Stimulated activated CD4-positive, alpha-beta T cell treated with anti-CD3 and anti-CD28 coated beads, Interleukin-2, amount 100 ng/mL, for 4 hours (primary cell): ENCODE measurements around the gene RPL13A.

ENCODE experiments used
- DNase-seq: peaks from one replicate; pipeline ENCODE4 v3.0.0-alpha.2; 2020; ENCODE audit warnings: low read depth

Gene RPL13A

DNA sequence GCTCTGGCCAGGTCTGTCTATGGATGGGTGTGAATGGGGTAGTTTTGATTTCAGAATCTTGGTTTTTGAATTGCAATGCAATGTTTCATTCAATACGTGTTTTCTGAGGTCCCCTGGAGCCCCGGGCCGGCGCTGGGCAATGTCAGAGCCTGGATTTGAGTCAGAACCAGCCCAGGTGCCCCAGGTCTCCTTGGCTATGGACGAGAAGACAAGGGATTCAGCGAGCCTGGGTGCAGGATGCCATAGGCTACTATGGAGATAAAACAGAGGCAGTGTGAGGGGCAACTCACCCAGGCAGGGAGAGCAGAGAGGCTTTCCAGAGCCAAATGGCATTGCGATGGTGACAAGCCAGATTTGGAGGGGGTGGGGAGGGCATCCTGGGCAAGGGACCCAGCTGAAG is 1.2 kb upstream of the RPL13A start:
- DNase-seq = no peak

DNA sequence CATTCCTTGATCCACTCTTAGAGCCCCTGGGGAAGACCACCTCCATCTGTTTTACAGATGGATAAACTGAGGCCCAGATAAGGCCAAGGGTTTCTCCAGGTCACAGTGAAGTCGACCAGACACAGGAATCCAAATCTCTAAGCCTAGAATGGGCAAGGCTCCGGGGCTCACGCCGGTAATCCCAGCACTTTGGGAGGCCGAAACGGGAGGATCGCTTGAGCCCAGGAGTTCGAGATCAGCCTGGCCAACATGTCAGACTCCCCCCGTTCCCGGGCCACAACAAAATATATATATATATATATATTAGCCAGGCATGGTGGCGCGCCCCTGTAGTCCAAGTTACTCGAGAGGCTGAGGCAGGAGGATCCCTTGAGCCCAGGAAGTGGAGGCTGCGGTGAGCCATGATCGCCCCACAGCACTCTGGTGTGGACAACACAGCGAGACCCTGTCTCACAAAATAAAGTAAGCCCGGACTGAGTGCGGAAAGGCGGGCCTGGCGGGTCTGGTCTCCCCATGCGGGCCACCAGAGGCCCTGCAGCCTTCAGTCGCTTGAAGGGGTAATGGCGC is 615 bp upstream of the RPL13A start:
- no peak for DNase-seq

DNA sequence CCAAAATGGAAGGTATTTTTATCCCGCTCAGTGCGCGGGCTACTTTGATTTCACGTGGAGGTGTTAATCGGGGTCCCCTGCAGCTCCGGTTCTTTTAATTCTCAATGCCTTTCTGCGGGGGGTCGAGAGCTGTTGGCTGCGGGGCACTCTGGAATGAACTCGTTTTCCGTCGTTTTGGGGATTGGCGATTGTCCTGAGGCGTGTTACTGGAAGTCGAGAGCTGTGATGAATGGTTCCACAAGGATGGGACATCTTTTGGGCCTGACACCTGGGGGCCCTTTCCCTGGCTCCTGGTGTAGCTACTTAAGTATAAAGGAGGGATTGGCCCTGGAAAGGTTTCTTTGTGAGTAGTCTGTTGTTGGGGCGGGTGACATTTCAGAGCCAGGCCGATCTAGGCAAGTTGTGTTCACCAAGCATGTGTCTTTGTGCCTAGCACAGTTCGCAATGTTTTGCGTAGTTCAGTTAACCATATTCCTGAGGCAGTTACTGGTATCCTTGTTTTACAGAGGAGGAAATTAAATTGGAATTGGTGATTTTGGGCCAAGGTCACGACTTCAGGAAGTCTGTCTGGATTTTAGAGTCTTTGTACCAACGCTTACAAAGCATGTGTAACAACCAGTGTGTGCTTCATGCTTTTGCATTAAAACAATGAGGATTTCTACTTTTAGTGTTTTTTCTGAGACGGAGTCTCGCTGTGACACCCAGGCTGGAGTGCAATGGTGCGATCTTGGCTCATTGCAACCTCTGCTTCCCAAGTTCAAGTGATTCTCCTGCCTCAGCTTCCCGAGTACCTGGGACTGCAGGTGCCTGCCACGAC is 846 bp downstream of the RPL13A start:
- DNase-seq = no peak

DNA sequence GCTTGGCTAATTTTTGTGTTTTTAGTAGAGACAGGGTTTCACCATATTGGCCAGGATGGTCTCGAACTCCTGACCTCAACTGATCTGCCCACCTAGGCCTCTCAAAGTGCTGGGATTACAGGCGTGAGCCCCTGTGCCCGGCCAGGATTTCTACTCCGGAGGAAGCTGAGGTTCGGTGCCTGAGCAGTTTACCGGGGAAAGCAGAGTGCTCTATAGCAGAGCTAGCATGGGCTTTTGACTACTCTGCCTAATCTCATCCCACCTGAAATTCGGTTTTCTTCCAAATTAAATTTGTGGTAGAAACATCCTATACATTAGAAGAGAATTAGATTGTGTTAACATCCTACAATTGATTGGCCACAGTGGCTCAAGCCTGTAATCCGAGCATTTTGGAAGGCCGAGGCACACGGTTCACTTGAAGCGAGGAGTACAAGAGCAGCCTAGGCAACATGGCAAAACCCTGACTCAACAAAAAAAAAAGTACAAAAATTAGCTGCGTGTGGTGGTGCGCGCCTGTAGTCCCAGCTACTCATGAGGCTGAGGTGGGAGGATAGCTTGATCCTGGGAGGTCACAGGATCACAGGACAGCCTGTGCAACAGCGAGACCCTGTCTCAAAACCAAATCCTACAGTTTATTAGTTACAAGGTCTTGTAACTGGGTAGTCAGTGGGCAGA is 1.6 kb downstream of the RPL13A start:
- DNase-seq = no peak

DNA sequence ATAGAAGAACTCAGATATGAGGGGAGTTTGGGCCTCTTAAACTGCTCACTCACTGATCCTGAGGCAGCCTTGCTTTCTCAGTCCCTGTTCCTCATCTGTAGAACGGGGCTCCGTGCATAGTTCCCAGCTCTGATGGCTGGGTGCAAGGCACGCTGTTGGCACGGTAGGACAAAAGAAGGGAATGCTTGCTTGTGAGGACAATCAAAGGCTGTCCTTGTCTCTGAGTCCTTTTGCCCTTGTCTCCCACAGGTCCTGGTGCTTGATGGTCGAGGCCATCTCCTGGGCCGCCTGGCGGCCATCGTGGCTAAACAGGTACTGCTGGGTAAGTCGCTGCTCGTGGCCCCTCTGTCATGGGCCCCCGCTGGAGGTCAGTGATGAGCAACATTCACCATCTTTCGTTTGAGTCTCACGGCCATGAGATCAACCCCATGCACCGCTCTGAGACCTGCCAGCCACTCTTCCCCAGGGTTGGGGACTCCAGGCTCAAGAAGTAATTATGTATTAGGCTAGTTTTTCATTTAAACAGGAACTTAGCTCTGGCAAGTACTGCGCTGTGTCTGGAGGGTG is 2.3 kb downstream of the RPL13A start:
- DNase-seq = no peak

DNA sequence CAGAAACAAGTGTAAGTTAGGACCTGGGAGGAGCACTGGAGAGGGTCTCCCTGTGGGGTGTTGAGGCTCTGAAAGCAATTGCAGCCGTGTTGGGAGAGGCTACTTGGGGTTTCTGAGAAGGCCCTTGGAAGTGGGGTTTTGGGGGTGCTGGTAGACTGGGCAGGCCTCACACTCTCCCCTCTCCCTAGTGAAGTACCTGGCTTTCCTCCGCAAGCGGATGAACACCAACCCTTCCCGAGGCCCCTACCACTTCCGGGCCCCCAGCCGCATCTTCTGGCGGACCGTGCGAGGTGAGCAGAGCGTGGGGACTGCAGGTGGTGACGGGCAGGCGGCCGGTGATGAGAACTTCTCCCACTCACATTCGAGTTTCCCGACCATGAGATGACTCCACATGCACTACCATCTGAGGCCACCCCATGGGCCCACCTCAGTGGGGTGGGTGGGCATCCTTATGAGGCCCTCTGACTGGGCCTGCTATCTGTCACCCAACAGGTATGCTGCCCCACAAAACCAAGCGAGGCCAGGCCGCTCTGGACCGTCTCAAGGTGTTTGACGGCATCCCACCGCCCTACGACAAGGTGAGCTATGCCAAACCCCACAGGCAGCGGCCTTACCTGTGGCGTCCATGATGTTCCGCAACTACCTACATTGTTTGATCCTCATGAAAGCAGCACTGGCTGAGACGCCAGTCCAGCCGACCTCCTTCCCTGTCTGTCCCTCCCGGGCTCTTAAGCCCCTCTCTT is 3.0 kb downstream of the RPL13A start:
- no peak for DNase-seq

DNA sequence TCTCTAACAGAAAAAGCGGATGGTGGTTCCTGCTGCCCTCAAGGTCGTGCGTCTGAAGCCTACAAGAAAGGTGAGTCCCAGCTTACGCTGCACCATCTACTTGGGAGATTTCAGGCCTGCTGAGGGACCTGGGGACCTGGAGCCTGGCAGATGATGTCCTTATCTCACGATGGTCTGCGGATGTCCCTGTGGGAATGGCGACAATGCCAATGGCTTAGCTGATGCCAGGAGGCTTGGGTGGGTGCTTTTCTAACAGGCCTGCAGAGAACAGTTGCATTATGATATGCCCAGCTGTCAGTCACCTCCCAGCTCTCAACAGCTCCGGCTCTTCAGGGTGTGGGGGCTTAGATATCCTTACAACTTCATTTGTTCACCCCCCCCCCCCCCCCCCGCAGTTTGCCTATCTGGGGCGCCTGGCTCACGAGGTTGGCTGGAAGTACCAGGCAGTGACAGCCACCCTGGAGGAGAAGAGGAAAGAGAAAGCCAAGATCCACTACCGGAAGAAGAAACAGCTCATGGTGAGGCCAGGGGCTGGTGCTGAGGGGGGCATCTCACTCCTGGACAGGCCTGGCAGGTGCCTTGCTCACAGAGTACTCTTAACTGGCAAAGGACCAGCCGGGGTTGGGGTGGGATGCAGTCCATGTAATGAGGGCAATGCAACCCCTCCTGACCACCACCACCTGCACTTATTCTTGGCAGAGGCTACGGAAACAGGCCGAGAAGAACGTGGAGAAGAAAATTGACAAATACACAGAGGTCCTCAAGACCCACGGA is 3.8 kb downstream of the RPL13A start:
- no peak for DNase-seq

DNA sequence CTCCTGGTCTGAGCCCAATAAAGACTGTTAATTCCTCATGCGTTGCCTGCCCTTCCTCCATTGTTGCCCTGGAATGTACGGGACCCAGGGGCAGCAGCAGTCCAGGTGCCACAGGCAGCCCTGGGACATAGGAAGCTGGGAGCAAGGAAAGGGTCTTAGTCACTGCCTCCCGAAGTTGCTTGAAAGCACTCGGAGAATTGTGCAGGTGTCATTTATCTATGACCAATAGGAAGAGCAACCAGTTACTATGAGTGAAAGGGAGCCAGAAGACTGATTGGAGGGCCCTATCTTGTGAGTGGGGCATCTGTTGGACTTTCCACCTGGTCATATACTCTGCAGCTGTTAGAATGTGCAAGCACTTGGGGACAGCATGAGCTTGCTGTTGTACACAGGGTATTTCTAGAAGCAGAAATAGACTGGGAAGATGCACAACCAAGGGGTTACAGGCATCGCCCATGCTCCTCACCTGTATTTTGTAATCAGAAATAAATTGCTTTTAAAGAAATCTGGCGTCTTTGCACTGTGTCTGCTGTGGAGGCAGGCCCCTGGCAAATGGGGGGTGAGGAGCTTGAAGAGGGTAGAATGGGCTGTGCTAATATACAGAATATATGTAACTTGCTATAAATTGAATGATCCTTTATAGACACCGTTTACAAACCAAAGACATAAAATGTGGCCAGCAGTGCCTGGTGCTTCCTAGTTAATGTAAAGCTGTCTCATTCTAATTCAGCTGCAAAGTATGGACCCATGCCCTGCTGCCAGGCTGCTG is 4.6 kb downstream of the RPL13A start:
- DNase-seq = no peak

DNA sequence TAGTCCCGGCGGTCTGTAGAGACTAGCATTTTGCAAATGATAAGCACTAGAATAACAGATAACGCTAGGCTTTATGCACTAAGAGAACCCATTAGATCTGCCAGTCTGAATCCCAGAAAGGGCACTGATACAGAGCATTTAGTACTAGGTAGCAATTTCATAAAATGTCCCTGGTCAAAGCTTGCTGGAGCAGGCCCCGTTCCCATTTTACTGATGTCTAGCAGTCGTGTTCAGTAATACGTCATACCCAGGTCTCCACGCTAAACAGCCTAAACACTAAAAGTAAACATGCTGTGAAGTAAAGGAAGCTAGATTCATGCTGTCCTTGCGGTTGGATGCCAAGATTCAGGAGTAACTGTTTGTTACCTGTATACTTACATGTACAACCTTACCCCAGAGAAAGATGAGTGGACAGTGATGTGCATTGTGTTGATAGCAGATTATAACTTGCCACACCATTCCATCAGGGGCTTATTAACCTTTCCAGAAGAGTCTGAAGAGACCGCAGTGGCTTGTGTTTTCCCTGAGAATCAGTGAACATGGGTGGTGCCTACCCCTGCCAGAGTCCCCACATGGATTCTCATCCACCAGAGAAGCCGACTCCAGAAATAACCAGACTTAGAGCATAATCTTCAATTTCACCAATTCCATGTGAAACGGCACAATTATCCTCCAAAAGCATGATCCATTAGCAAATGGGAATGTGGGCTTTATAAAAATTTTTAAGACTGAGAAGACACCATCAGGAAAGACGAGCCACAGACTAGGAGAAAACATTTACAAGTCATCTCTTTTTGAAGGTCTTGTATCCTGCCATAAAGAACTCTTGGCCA is 5.4 kb downstream of the RPL13A start:
- DNase-seq = no peak

DNA sequence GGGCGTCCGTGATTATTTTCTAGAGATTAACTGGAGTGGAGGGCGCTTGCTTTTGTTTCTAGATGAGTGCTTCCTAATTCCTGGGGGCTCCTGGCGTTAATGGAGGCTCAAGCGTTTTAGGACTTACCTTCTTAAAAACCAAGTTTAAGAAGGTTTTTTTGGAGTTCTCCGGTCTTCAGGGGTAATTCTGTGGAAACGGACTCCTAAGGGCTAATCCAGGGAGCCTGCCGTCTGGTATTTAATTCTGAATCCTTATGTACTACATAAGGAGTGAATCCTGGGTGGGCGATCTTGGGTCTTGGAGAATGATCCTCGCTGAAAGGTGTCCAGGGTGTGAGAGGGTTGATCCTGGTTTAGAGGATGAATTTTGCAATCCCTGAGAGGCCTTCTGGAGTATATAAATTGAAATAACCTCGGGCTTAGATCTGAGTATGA is 9.2 kb downstream of the RPL13A start:
- DNase-seq = no peak

DNA sequence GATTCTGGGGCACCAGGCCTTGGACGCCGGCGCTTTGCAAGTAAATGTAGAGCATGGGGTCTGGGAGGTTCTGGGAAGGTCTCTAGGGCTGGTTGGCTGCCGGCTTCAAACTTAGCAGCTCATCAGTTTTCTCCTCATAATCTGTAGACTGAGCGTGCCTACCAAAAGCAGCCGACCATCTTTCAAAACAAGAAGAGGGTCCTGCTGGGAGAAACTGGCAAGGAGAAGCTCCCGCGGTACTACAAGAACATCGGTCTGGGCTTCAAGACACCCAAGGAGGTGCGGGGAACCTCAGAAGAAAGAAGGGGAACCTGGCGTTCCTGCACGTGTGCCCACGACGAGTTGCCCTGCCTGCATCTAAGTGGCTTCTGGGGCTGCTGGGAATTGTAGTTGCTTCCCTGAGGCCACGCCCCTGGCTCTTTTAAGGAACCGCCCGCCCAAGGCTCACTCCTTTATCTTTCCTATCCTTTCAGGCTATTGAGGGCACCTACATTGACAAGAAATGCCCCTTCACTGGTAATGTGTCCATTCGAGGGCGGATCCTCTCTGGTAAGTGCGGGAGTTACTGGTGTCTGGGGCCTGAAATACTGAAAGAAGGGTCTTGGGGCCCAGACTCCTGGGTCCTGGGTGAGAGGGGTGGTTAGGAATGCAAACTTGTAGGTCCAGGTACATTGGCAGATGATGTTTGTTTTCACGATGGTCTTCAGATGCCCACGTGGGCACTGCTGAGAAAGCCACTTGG is 9.8 kb downstream of the RPL13A start:
- peak; percentile 67 for DNase-seq

DNA sequence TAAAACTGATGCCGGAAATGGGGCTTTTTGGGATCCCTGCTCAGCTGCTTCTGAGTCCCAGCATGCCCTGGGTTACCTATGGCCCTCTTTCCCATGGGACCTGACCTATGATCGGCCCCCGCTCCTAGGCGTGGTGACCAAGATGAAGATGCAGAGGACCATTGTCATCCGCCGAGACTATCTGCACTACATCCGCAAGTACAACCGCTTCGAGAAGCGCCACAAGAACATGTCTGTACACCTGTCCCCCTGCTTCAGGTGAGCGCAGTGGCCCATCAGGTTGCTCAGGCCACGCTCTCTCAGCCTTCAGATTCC is 10.3 kb downstream of the RPL13A start:
- DNase-seq = no peak

DNA sequence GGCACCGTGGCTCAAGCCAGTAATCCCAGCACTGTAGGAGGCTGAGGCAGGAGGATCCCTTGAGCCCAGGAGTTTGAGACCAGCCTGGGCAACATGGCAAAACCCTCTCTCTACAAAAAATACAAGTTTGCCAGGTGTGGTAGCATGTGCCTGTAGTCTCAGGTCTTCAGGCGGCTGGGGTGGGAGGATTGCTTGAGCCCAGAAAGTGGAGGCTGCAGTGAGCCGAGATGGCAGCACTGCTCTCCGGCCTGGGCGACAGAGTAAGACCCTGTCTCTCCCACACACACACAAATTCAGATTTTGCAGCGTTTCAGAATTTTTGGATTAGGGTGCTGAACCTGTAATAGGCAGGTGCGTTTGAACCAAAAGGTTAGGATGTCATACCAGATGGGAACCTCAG is 11.1 kb downstream of the RPL13A start:
- DNase-seq = no peak

DNA sequence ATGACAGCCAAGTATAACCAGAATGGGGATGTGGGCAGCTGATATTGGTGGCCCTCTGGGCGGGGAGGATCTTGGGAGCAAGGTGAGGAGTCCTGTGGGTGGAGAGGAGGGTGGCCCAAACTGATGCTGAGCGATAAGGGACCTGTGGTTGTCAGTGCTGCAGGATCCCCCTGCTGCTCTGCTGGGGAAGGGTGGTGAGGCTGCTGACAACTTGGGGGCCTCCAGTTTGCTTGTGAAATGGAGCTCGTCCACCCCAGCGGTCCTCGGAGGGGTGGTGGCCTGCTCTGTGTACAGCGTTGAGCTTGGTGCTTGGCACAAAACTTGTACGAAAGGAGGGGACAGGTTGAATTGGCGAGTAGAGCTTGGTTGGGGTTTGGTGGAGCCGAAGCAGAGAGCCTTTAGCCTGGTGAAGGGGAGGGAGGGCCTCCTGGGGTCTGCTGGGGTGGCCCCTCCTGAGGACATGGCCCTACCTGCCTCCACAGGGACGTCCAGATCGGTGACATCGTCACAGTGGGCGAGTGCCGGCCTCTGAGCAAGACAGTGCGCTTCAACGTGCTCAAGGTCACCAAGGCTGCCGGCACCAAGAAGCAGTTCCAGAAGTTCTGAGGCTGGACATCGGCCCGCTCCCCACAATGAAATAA is 11.7 kb downstream of the RPL13A start:
- no peak for DNase-seq

DNA sequence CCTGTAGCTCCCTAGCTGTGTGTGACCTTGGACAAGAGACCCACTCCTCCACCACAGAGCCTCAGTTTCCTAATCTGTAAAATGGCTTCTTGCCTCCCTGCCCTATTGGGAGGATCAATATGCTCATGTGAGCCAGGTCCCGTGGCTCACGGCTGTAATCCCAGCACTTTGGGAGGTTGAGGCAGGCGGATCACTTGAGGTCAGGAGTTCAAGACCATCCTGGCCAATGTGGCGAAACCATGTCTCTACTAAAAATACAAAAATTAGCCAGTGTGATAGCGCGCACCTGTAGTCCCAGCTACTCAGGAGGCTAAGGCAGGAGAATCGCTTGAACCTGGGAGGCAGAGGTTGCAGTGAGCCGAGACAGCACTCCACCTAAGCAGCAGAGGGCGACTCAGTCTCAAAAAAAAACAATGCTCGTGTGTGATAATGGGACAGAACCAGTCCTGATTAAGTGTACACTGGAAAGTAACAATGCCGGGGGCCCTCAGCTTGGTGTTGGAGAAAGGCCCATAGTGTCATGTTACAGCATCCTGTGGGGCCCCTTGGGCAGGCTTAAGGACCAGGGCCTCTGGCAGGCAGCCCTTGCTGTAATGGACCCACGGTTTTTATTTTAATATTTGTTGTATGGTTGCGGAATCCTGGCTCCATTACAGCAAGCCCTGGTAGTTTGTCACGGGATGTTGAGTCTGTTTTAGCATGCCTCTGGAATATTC is 15.6 kb downstream of the RPL13A start:
- no peak for DNase-seq

DNA sequence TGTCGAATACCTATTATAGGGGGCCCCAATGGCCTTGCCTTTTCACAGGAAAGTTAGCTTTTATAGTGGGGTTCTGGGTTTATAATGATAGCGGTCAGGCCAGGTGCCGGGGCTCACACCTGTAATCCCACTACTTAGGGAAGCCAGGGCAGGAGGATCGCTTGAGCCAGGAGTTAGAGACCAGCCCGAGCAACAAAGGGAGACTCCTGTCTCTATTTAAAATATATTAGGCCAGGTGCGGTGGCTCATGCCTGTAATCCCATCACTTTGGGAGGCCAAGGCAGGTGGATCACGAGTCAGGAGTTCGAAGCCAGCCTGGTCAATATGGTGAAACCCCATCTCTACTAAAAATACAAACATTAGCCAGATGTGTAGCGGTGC is 16.2 kb downstream of the RPL13A start:
- no peak for DNase-seq

DNA sequence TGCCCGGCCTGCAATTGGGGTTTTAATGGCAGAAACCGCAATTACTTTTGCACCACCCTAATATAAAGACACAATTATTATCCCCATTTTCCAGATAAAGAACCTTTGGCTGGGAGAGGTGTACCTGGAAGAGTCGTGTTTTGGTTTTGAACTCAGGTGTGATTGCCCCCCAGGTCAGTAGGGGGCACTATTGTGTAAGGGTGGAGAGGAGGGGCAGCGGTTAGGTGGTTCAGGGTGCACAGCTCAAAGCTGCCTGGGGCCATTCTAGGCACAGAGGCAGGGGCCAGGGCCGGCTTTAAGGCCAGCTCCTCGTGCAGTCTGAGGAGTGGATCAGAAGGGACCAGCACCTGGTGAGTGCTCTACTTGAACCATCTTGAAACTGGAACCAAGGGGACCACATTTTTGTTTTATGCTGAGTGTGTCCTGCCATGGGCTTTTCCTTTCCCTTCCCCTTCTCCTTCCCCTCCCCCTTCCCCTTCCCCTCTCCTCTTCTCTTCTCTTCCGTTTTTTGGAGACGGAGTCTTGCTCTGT is 19.2 kb downstream of the RPL13A start:
- DNase-seq = peak; percentile 65
